Adipose tissue (tissue), 3 donors: Measurements from ENCODE around the gene FNDC1. TPM values are rescaled to one million over a fixed set of nuclear protein-coding genes. Genes with fewer than 3 reads are reported as not detected.
"Not testable (repeated sequence)": the region's sequence is repeated elsewhere in the genome, so short reads cannot be mapped to it uniquely, and the experiment has no call there.

Experiments used
- H3K27ac ChIP-seq: one replicate; pipeline ENCODE4 v1.5.1; 2013; ENCODE audit warnings: low read depth, low read length
- WGBS, 3 donors: extraction: QIAGEN DNeasy Blood & Tissue Kit; methylation state at CpG; one replicate each; pipeline ENCODE4 v1.1.7; 2013; 5-methylcytosine and 5-hydroxymethylcytosine counted together
- polyA plus RNA-seq, 3 donors: library from polyadenylated mRNA; stranded (reverse); fragments of 200-250 nt; gene quantifications; one replicate each; pipeline ENCODE4 v1.2.3, GENCODE V29; 2013
- donor health status: healthy with polysubstance abuse.
- donor health status: Bipolar disorder and iron deficiency.
- donor health status: healthy.

FNDC1 gene
- polyA plus RNA-seq, result under 1 TPM in 2 of 3 donors, not detected in 1; 0.18 to 0.43 TPM

DNA sequence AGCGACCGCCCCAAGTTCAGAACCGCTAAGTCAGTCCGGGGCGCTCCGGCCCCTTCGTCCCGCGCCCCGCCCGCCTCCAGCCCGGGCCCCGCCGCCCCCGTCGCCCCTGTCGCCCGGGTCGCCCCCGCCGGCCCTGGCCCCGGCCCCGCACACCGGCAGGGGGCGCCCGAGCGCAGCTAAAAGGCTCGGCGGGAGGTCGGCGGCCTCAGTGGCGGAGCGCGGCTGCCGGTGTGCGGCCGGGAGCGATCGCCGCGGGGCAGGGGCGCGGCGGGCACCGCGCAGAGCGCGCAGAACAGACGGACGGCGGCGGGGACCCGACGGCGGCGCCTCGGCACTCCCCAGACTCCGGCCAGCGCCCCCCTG, at the start of gene FNDC1:
FNDC1 (plus strand) TSS at position 208 of the 363 bp plus-strand sequence. CDS start 197 bp downstream, outside the sequence.
- no peak within 1 kb of the TSS for H3K27ac ChIP-seq
- 0 to 3% (median 1%) methylated on average over 21 to 59 of the region's 59 CpGs for WGBS, 3 donors

DNA sequence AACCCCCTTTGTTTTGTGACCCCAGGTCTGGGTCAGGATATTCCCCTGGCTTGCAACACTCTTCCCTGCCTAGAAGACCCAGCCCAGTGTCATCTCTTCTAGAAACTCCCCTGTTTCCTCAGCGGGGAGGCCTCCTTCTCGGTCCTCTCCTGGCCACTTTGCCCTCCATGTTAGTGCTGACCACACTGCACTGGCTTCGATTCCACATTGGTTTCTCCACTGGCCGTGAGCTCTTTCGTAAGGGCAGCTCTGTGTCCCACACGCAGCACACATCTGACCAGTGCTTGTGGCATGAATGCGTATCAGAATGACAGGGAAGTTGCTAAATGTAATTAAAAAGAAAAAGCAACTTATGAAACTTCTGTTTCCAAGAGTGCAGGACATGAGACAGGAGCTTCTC, 49.4 kb upstream of the FNDC1 start:
- 53 to 88% (median 58%) methylated on average over 7 of the region's 7 CpGs for WGBS, 3 donors
- no peak overlapping the region for H3K27ac ChIP-seq

DNA sequence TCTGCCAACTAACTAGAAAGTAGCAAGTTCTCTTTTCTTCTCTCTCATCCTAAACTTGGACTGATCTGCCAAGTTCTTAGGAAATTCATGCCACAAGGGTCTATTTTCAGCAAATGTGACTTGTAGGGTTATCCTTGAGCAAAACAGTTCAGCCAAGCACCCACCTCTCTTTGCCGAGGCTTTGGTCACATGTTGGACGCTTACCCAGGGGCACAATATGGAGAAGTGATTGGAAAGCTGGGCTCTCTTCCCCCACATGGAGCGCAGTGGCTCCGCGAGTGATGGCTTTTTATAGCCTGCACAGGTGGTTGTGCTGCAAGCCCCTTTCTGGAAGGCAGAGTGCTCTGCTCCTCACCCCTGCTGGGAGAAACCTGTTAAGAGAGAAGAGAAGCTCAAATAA, 47.7 kb upstream of the FNDC1 start:
- WGBS, 3 donors, result 76 to 88% (median 78%) methylated on average over 5 of the region's 5 CpGs
- H3K27ac ChIP-seq, result no peak overlapping the region

DNA sequence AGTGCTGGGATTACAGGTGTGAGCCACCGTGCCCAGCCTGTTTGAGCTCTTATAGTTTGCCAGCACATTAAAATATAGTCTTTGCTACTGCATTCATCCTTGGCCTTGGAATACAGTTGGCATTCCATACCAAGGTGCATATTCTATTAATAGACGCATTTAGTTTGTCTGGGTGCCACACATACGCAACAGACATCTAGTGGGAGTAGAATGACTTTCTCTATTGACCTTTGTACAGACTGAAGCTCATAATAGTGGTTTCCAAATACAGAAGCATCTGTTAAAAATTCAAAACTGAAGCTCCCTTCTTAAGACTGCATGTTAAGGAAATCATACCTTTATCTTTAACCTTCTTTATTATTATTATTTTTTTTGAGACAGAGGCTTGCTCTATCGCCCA, 46.7 kb upstream of the FNDC1 start:
- 62 to 81% (median 80%) methylated on average over 4 of the region's 4 CpGs for WGBS, 3 donors
- H3K27ac ChIP-seq, result no peak overlapping the region

DNA sequence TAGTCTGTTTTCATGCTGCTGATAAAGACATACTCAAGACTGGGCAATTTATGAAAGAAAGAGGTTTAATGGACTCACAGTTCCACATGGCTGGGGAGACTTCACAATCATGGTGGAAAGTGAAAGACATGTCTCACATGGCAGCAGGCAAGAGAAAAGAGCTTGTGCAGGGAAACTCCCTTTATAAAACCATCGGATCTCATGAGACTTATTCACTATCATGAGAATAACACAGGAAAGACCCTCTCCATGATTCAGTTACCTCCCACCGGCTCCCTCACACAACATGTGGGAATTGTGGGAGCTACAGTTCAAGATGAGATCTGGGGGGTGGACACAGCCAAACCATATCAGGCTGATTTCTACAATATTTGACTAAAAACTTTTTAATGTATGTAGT, 45.4 kb upstream of the FNDC1 start:
- H3K27ac ChIP-seq, result not testable (repeated sequence)
- 67 to 86% (median 85%) methylated on average over 2 of the region's 2 CpGs for WGBS, 3 donors

DNA sequence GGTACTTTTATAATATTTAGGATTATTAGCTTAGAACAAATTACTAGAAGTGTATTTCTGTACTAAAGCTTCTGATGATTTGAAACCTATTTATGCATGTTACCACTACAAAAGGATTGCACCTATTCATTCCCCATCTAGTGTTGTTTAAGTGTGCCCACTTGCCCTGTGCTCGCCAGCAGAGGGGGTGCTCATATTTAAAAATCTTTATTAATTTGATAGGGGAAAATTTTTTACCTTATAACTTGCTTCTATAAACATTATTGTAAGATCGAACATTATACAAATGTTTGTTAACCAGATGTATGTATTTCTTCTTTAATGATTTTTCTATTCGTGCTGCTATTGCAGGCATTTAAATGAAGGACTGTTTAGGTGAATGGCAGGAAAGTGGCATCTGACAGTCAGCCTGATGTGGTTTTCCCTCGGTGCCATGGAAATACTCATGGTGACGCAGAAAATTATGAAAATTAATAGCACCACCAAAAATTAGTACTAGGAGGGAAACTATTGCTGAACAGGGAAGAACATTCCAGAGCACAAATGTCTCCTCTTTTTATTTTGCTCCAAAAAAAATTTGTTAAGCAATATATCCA, 44.1 kb upstream of the FNDC1 start:
- no peak overlapping the region for H3K27ac ChIP-seq
- 76 to 78% (median 77%) methylated on average over 5 of the region's 5 CpGs for WGBS, 3 donors

DNA sequence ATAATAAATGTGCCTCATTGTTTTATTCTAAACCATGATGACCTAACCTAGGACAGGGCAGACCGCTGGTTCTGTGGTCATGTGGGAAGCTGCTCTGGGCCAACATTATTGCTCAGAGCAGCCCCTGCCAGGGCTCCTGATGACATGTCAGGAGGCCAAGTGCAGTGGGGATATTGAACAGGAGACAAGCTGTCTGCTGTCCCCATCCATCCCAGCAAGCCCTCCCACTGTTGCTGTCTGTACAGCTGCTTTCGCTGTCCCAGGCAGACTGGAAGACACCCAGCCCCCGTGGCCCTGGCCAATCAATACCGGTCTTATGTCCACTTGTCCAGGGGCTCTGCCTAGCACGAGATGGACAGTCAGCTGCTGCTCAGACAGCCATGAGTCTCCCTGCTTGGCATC, 43.2 kb upstream of the FNDC1 start:
- WGBS, 3 donors, result 59 to 72% (median 70%) methylated on average over 5 of the region's 5 CpGs
- H3K27ac ChIP-seq, result no peak overlapping the region

DNA sequence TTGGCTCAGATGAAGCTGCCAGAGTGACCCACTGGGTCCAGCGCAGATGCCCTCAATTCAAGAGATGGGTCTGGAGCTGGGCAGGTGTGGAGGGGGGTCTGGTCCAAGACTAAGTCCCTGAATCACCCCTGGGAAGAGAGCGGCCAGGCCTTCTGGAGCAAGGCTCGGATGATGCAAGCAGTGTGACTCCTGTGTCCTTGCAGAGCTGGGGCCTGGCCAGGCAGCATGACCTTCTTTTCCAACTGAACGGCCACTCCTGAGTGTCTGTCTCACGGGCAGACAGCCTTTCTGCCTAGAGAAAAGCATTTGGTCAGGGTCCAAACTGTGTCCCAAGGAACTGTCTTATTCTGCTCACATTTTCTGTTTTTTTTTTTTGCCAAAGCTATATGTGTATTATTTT, 42.6 kb upstream of the FNDC1 start:
- no peak overlapping the region for H3K27ac ChIP-seq
- 42 to 79% (median 76%) methylated on average over 5 of the region's 5 CpGs for WGBS, 3 donors

DNA sequence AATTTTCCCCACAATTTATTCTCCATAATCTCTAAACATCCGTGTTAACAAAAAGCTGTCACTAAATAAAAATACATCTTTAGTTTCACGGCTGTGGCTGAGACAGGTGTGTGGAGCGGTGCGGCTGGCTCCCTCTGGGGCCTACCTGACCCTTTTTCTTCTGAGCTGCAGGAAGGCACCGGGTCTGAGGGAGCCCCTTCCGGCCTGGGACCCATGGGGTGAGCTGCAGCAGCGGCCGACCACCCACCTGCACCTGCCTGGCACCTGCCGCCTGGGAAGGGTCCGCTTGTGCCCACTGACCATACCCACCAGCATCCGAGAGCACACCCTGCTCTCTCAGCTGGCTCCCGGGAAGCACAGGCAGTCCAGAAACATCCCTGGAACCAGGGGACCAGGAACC, 41.5 kb upstream of the FNDC1 start:
- no peak overlapping the region for H3K27ac ChIP-seq
- 82 to 92% (median 90%) methylated on average over 12 of the region's 12 CpGs for WGBS, 3 donors

DNA sequence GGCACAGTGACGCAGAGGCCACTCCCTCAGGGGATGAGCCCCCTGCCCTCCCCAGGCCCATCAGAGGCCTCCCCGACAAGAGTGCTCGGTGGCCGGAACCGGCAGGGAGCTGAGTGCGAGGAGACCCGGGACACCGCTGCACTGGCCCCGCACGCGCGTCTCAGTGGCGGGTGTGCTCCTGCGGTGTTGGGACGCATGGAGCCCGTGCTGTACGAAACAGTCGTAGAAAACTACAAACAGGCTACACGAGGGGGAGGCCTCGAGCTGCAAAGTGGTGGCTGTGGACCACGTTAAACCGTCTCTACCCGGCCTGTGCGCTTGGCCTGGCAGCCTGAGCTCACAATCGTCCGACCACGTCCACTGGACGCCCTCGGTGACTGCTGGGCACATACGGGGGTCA, 40.2 kb upstream of the FNDC1 start:
- WGBS, 3 donors, result 94 to 97% (median 95%) methylated on average over 29 to 30 of the region's 30 CpGs
- no peak overlapping the region for H3K27ac ChIP-seq

DNA sequence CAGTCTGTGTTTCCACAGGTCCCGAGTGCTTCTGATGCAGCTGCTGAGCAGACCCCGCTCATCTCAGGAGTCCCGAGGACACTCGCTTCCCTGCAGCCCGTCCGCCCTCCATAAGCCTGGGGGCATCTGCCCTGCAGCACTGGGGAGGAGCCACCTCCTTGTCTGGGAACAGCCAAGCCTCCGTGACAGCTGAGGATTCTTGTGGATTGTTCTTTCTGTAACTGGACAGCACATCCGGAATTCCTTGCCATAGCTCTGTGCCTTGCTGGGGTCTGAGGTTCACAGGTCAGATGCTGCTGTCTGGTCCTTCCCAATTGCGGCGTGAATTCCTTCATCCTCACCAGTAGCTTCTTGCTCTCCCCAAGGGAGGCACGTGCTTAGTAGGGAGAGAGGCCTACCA, 38.4 kb upstream of the FNDC1 start:
- 92 to 94% (median 92%) methylated on average over 11 of the region's 11 CpGs for WGBS, 3 donors
- H3K27ac ChIP-seq, result no peak overlapping the region

DNA sequence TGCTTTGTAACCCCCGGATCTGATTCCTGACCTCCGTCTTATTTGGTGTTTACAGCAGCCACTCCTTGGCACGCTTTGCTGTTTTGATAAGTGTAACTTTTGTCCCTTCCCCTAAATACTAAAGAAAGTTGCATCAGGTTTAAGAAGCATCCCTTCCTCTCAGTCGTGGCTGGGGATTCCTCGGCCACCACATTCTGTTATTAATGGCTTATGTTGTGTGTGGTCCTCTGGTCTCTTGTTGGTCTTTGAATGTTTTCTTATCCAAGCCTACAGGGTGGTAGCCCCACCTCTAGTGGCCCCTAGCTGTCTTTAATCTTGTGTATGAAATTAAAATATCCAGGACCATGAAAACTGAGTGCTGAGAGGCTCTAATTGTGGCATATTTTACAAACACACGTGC, 37.5 kb upstream of the FNDC1 start:
- 70 to 73% (median 71%) methylated on average over 6 of the region's 6 CpGs for WGBS, 3 donors
- no peak overlapping the region for H3K27ac ChIP-seq

DNA sequence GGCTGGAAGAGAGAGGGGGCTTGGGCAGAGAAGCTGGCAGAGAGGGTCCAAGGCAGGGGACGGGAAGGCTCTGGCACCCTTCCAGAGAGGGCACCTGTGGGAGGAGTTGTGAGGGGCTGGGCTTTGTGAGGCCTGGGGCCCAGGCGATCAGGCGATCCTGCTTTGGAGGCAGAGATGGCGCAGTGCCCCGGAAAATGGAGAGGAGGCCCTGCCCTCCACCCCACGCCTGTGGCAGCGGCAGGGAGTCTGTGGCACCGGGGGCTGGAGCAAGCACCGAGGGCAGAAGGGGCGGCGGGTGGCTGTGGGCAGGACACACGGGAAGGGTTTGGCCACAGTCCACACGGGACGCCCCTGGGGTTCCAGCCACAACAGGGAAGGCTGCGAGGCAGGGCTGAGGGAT, 36.5 kb upstream of the FNDC1 start:
- WGBS, 3 donors, result 75 to 89% (median 88%) methylated on average over 14 to 15 of the region's 15 CpGs
- H3K27ac ChIP-seq, result no peak overlapping the region

DNA sequence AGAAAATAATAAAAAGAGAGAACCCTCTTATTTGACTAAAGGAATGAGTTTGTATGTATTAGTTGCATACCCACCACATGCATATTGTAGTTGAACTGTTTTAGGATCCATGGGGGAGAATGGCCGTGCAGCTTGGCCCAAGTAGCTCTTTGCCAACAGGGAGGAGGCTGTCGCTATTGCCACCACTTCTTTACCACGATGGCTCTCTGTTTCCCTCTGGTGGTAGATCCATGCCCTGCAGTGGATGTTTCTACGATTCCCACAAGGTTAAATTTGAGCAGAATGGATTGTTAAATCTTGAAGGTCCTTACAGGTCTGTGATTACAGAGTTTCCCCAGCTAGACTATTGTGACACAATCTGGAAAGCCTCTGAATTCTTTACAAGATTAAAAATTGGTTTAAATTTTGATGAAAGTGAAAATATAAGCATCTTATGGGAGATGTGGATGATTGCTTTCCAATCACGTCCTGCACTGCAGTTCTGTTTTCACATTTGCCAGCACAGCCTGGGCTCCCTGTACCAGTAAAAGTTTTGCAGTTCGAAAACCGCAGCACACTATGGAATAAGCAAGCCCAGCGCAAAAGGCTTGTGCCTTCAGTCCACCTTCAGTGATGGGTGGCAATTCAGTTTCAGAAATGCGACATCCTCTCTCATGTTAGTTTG, 34.4 kb upstream of the FNDC1 start:
- no peak overlapping the region for H3K27ac ChIP-seq
- 26 to 35% (median 32%) methylated on average over 9 of the region's 9 CpGs for WGBS, 3 donors

DNA sequence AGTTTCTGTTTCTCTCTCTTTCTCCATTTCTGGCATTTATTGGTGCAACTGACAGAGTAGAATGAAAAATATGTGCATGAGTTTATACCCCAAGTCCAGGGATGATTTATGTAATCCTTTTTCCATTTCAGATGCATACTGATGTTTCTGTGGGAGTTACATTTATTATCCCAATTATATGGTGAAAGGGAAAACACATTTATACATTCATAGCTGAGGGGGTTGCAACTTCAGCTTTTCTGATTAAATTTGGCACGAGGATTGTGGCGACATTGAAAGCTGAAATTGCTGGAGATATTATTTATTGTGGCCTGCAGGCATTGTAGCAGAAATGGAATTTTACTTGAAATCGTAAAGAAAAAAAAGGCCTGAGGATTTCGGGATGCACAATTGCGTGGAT, 31.5 kb upstream of the FNDC1 start:
- WGBS, 3 donors, result 72 to 80% (median 74%) methylated on average over 5 of the region's 5 CpGs
- H3K27ac ChIP-seq, result no peak overlapping the region

DNA sequence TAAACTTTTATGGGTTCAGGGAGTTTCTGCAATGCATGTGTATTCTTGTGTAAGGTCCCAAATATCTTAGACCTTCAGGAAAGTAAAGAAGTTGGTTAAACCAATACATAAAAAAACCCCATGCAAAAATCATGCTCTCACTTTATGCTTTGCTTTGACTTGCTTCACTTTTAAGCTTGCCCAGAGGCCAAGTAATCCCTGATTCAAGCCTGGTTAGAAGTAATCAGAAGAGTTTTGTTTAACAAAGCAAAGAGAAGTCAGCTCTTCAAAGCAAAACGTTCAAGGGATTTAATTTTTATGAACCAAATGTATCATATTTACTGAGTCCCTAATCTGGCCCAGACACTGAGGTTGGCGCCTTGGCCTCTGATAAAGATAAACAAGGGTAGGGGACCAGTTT, 26.7 kb upstream of the FNDC1 start:
- H3K27ac ChIP-seq, result no peak overlapping the region
- 56 to 80% (median 68%) methylated on average over 2 of the region's 2 CpGs for WGBS, 3 donors

DNA sequence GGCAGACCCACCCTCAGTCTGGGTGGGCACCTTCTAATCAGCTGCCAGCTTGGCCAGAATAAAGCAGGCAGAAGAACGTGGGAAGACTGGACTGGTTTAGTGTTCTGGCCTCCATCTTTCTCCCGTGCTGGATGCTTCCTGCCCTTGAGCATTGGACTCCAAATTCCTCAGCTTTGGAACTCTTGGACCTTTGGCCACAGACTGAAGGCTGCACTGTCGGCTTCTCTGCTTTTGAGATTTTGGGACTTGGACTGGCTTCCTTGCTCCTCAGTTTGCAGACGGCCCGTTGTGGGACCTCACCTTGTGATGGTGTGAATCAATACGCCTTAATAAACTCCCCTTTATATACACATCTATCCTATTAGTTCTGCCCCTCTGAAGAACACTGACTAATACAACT, 20.6 kb upstream of the FNDC1 start:
- WGBS, 3 donors, result 67 to 84% (median 80%) methylated on average over 6 of the region's 6 CpGs
- H3K27ac ChIP-seq, result no peak overlapping the region

DNA sequence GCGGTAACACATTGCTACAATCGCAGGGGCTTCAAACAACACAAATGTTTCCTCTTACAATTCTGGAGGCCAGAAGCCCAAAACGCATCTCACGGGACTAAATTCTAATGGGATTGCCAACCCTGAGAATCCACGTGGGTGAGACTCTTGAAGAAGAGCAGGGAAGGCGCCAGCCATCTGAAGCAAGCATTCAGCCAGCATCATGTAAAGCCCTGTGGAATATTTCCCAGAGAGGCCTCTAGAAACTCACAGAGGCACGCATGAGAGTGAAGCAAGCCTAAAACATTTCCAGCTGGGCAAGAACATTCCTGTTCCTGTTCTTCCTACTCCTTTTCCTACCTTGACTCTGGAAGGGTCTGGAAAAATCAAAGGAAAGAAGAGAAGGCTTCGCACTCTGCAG, 19.6 kb upstream of the FNDC1 start:
- 84 to 93% (median 92%) methylated on average over 8 of the region's 8 CpGs for WGBS, 3 donors
- H3K27ac ChIP-seq, result no peak overlapping the region

DNA sequence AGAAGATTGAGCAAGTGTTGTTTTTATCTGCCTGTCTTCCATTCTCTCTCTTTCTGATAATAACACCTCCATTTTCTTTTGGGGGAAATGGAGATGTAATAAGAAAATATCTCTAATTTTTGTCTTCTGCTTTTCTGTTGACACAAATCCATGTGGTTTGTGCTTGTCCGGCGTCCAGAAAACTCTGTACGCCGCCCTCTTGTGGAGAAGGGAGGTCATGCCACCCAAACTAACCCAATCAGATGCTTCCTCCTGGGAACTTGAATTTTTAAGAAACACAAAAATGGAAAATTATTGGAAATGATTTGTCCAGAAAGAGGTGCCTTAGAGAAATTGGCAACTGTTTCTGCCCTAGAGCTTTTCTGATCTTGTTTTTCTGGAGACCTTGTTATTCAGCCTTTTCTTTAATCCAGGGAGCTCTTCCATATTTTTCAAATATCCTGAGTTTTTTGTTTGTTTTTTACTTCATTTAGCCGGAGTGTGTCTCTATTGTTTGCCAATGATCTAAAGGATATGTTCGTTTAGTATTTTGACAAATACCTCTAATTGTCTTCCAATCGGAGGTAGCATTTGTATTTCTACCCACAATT, 17.8 kb upstream of the FNDC1 start:
- WGBS, 3 donors, result 19 to 26% (median 25%) methylated on average over 7 of the region's 7 CpGs
- no peak overlapping the region for H3K27ac ChIP-seq

DNA sequence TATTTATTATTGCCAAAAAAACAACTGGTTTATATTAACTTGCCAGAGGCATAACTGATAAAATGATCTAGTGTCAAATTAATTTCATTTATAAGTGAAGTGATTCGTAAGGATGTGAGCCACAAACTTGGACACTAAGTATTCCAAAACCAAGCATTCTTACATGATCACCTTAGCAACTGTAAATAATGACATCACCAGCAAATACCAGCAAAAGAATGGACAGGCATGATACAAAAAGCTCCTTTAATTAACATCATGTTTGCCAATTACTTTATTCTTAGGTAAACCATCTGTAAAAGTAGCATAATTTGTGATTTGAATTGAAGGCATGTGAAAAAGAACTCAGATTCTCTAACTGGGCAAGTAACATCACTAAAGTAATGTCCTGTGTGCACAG, 17.2 kb upstream of the FNDC1 start:
- WGBS, 3 donors, result 38 to 45% (median 39%) methylated on average over 1 of the region's 1 CpG
- no peak overlapping the region for H3K27ac ChIP-seq
